Endodermal cell (in vitro differentiated cells): ENCODE results near the gene IMPDH1. TPM values are rescaled to one million over a fixed set of nuclear protein-coding genes. Genes with fewer than 3 reads are reported as not detected.

Experiments used
- DNase-seq: peaks from one replicate; pipeline ENCODE4 v3.0.0-alpha.2; 2017
- H3K27ac ChIP-seq: 2 replicates; pipeline ENCODE4 v1.5.1; 2013; ENCODE audit warnings: mild to moderate bottlenecking, low read depth, low read length, moderate library complexity
- H3K27me3 ChIP-seq: 2 replicates; pipeline ENCODE4 v1.6.1; 2013; ENCODE audit warnings: mild to moderate bottlenecking, low read length, moderate library complexity; ENCODE audit not compliant: insufficient read depth, control insufficient read depth, poor library complexity, severe bottlenecking
- H3K36me3 ChIP-seq: 2 replicates; pipeline ENCODE4 v1.7.0; 2013; ENCODE audit warnings: mild to moderate bottlenecking, low read length, moderate library complexity; ENCODE audit not compliant: control insufficient read depth, insufficient read depth
- H3K4me1 ChIP-seq: one replicate; pipeline ENCODE4 v1.7.0; 2013; ENCODE audit warnings: low read length; ENCODE audit not compliant: control insufficient read depth, insufficient read depth
- H3K4me3 ChIP-seq: 2 replicates; pipeline ENCODE4 v1.5.1; 2013; ENCODE audit warnings: mild to moderate bottlenecking, low read length, moderate library complexity
- H3K9ac ChIP-seq: 2 replicates; pipeline ENCODE4 v1.6.1; 2013; ENCODE audit warnings: mild to moderate bottlenecking, low read length, moderate library complexity; ENCODE audit not compliant: poor library complexity, severe bottlenecking; ENCODE audit errors: extremely low read depth
- H3K9me3 ChIP-seq: 2 replicates; pipeline ENCODE4 v1.6.1; 2013; ENCODE audit warnings: mild to moderate bottlenecking, low read length, moderate library complexity; ENCODE audit not compliant: control insufficient read depth
- H3K27ac Mint-ChIP-seq: 2 replicates; pipeline ENCODE4 v1.8.0; 2020; ENCODE audit warnings: mixed read lengths
- H3K27me3 Mint-ChIP-seq: 2 replicates; pipeline ENCODE4 v1.8.0; 2021; ENCODE audit warnings: mild to moderate bottlenecking, mixed read lengths; ENCODE audit not compliant: insufficient read depth
- H3K36me3 Mint-ChIP-seq: 2 replicates; pipeline ENCODE4 v1.8.0; 2020; ENCODE audit warnings: low read depth, mixed read lengths
- H3K4me1 Mint-ChIP-seq: 2 replicates; pipeline ENCODE4 v1.8.0; 2020; ENCODE audit warnings: mixed read lengths
- H3K4me3 Mint-ChIP-seq: 2 replicates; pipeline ENCODE4 v1.8.0; 2020; ENCODE audit warnings: mild to moderate bottlenecking, moderate library complexity, mixed read lengths
- H3K9me3 Mint-ChIP-seq: 2 replicates; pipeline ENCODE4 v1.8.0; 2020; ENCODE audit warnings: mild to moderate bottlenecking, mixed read lengths
- CTCF ChIP-seq: fragments of 200-600 bp; sonication (generic); conservative IDR thresholded peaks from 2 replicates; pipeline ENCODE4 v1.5.0; 2021; ENCODE audit warnings: antibody characterized with exemption, mild to moderate bottlenecking
- WGBS, 2 experiments: methylation state at CpG; one replicate each; pipeline versions ENCODE4 v1.1.5 to v1.1.7; 2013; ENCODE audit warnings: missing lambda C conversion rate in 2 of 2, mixed read lengths in 1 of 2; ENCODE audit not compliant: insufficient coverage in 1 of 2, insufficient read length in 1 of 2; 5-methylcytosine and 5-hydroxymethylcytosine counted together
- total RNA-seq, 2 donors: library from RNA; stranded (reverse); fragmentation: NEBNext Ultra II Directional in 1 of 2; extraction: Animal tissue kit (Norgen Biotek cat#: 25700) in 1 of 2; gene quantifications; 2 replicates in 1 of 2; 3 replicates in 1 of 2; pipeline ENCODE4 v1.2.1, GENCODE V29; 2021

Gene IMPDH1
- total RNA-seq, 2 donors from 2014 or later = 13.4 to 16.5 TPM

- no peak for DNase-seq
- peaks cover 19% of the 10 kb centered on the region for H3K4me1 Mint-ChIP-seq
- H3K9me3 Mint-ChIP-seq = peaks cover 3% of the 10 kb centered on the region
- no peaks in the 10 kb centered on the region for H3K36me3 Mint-ChIP-seq
- H3K9me3 ChIP-seq = no peaks in the 10 kb centered on the region
- no peak overlapping the region for H3K4me3 ChIP-seq
- H3K4me1 ChIP-seq = peaks cover 11% of the 10 kb centered on the region
- 55 to 71% methylated on average over 5 to 11 of the region's 11 CpGs for WGBS, 2 experiments
- no peak overlapping the region for H3K27ac ChIP-seq
- H3K27ac Mint-ChIP-seq = no peak overlapping the region
- peaks cover 73% of the 10 kb centered on the region for H3K27me3 ChIP-seq
- no peak overlapping the region for H3K4me3 Mint-ChIP-seq
- TF ChIP-seq CTCF = no peak
- H3K27me3 Mint-ChIP-seq = peaks cover 75% of the 10 kb centered on the region
- H3K36me3 ChIP-seq = no peaks in the 10 kb centered on the region
- no peak overlapping the region for H3K9ac ChIP-seq
Measured at GRCh38 chr7:128407751-128408708, 1.8 kb downstream of the IMPDH1 start.

DNA sequence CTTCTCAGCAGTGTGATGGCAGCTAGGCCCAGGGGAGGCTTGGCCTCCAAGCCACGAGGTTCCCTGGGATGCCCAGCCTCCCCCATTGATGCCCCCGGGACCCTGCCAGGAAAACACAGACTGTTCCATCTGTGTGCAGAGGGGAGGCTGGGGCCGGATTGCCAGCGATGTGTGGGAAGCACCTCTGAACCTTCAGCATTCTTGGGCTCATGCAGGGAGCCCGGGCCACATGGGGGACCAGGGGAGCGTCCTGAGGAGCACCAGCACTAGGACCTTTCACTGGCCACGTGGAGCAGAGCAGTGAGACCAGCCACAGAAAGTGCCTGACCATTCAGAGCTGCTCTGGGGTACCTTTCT lies 2.6 kb downstream of the IMPDH1 start:
- Mint-ChIP-seq H3K27me3 (peaks cover 76% of the 10 kb centered on the region), H3K4me1 (peaks cover 19% of the 10 kb centered on the region), H3K27ac (no peak overlapping the region), H3K9me3 (peaks cover 2% of the 10 kb centered on the region), H3K4me3 (no peak overlapping the region), H3K36me3 (no peaks in the 10 kb centered on the region)
- Histone ChIP-seq H3K27me3 (peaks cover 68% of the 10 kb centered on the region), H3K9me3 (no peaks in the 10 kb centered on the region), H3K27ac (no peak overlapping the region), H3K9ac (no peak overlapping the region), H3K36me3 (no peaks in the 10 kb centered on the region), H3K4me3 (no peak overlapping the region), H3K4me1 (peaks cover 11% of the 10 kb centered on the region)
- no peak for TF ChIP-seq CTCF
- no peak for DNase-seq
- WGBS, 2 experiments = 85 to 86% methylated on average over 6 to 7 of the region's 7 CpGs

DNA sequence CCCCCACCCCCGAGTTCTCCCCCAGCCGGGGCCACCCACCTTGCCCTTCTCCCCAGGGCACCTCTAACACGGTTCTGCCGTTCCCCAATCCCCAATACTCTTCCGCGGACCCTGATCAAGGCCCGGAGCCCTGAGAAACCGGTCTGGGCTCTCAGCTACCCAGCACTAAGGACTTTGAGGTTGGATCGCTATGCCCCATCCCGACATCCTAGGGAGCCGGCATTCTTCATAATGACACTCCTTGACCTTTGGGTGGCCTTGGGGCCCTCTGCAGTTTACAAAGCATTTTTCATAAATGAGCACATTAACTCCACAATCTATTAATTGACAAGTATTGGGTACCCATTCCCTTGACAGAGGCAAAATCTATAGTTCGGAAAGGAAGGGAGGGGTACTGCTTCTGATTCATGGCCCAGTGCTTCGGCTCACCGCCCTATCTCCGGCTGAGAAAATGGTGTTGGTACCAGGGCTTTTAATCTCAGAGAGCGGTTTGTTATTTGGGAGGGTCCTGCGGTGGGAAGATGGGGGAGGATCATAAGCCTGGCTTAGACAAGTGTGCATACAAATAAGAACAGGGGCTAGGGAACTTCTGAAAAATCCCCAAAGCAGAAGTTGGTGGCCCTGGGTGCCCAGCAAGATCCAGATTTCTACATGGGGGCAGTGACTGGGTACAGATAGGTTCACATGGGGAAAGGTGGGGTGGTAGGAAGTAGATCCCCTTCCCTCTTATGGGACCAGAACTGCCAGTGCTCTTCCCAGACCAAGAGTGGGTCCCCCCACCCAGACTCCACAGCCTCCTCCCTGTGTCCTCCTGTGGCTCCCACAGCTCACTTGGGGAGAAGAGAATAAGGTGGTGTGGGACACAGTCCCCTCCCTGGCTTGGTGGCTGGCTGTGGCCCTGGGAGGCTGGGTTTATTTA lies 3.2 kb downstream of the IMPDH1 start:
- no peak overlapping the region for H3K27ac ChIP-seq
- Mint-ChIP-seq H3K9me3 (peaks cover 2% of the 10 kb centered on the region), H3K27me3 (peaks cover 74% of the 10 kb centered on the region), H3K27ac (no peak overlapping the region), H3K4me3 (peak overlapping the region; percentile 54), H3K36me3 (no peaks in the 10 kb centered on the region), H3K4me1 (peaks cover 19% of the 10 kb centered on the region)
- no peak for TF ChIP-seq CTCF
- DNase-seq = peak; percentile 64
- H3K9me3 ChIP-seq = no peaks in the 10 kb centered on the region
- H3K9ac ChIP-seq = no peak overlapping the region
- H3K36me3 ChIP-seq = no peaks in the 10 kb centered on the region
- 42 to 47% methylated on average over 10 to 17 of the region's 17 CpGs for WGBS, 2 experiments
- peaks cover 62% of the 10 kb centered on the region for H3K27me3 ChIP-seq
- H3K4me1 ChIP-seq = peaks cover 11% of the 10 kb centered on the region
- no peak overlapping the region for H3K4me3 ChIP-seq
